SU-DHL-6 (cell line): Measurements from ENCODE around the gene MCHR2.

Source experiments
- H2AFZ ChIP-seq: fragments of 200-600 bp; sonication (generic); 2 replicates; pipeline ENCODE4 v1.6.1; 2014; ENCODE audit warnings: low read depth, mild to moderate bottlenecking, moderate library complexity, mixed read lengths, antibody characterized with exemption, low read length; ENCODE audit not compliant: severe bottlenecking
- H3F3A ChIP-seq: fragments of 200-600 bp; shearing (Covaris generic); 2 replicates; pipeline ENCODE4 v1.6.0; 2016; ENCODE audit warnings: antibody characterized with exemption, mild to moderate bottlenecking; ENCODE audit not compliant: insufficient read depth
- H3K27ac ChIP-seq: fragments of 200-600 bp; sonication (generic); 2 replicates; pipeline ENCODE4 v1.5.1; 2016; ENCODE audit warnings: low read depth, mild to moderate bottlenecking, low read length, moderate library complexity, mixed read lengths
- H3K27me3 ChIP-seq: fragments of 200-600 bp; sonication (generic), shearing (Covaris generic); 2 replicates; pipeline ENCODE4 v1.6.0; 2014; ENCODE audit warnings: mild to moderate bottlenecking, low read length
- H3K36me3 ChIP-seq: fragments of 200-600 bp; sonication (generic); 2 replicates; pipeline ENCODE4 v1.6.1; 2014; ENCODE audit warnings: mild to moderate bottlenecking, low read length, mixed read lengths
- H3K4me2 ChIP-seq: fragments of 300-600, 200-600 bp; shearing (Covaris generic), sonication (generic); 2 replicates; pipeline ENCODE4 v1.6.0; 2014; ENCODE audit warnings: low read length, low read depth, mild to moderate bottlenecking; ENCODE audit not compliant: poor library complexity, severe bottlenecking
- H3K4me3 ChIP-seq: fragments of 200-600 bp; sonication (generic); 2 replicates; pipeline ENCODE4 v1.5.1; 2014; ENCODE audit warnings: antibody characterized with exemption, low read length, mild to moderate bottlenecking, mixed read lengths; ENCODE audit not compliant: insufficient read depth, poor library complexity, severe bottlenecking
- H3K79me2 ChIP-seq: fragments of 200-600 bp; sonication (generic); 2 replicates; pipeline ENCODE4 v1.6.1; 2014; ENCODE audit warnings: mild to moderate bottlenecking, low read length, moderate library complexity; ENCODE audit not compliant: insufficient read depth
- H3K9ac ChIP-seq: fragments of 200-600 bp; sonication (generic); 2 replicates; pipeline ENCODE4 v1.7.0; 2014; ENCODE audit warnings: mild to moderate bottlenecking, low read length
- H3K9me2 ChIP-seq: fragments of 200-600 bp; sonication (generic); replicated peaks from 2 replicates; pipeline ENCODE4 v1.6.1; 2014; ENCODE audit warnings: low read length; ENCODE audit not compliant: insufficient read depth
- H3K9me3 ChIP-seq: fragments of 200-600 bp; sonication (generic); 2 replicates; pipeline ENCODE4 v1.6.1; 2014; ENCODE audit warnings: low read length, mixed read lengths; ENCODE audit not compliant: insufficient read depth
- H4K20me1 ChIP-seq: fragments of 200-600 bp; sonication (generic); 2 replicates; pipeline ENCODE4 v1.6.1; 2014; ENCODE audit warnings: low read depth, mild to moderate bottlenecking, antibody characterized with exemption, low read length, moderate library complexity, mixed read lengths
- CTCF ChIP-seq: fragments of 200-600 bp; sonication (generic); IDR thresholded peaks from one replicate; pipeline ENCODE4 v1.5.1; 2017; ENCODE audit warnings: antibody characterized with exemption, mild to moderate bottlenecking, low read length, moderate library complexity; ENCODE audit not compliant: insufficient read depth, poor library complexity, severe bottlenecking
- EZH2phosphoT487 ChIP-seq: fragments of 200-600 bp; sonication (generic), shearing (Covaris generic); conservative IDR thresholded peaks from 2 replicates; pipeline ENCODE4 v1.6.1; 2018; ENCODE audit warnings: mild to moderate bottlenecking, antibody characterized with exemption, low read length, moderate library complexity, mixed read lengths

The MCHR2 gene

GRCh38 chr6:99951016-99951805 is 42.8 kb downstream of the MCHR2 start:
- Histone ChIP-seq H3K9me3 (no peaks in the 10 kb centered on the region), H3K36me3 (no peaks in the 10 kb centered on the region), H3K4me2 (no peak overlapping the region), H2AFZ (no peak overlapping the region), H3K9ac (no peak overlapping the region), H3K27ac (no peak overlapping the region), H3K9me2 (no peaks in the 10 kb centered on the region), H3K27me3 (no peaks in the 10 kb centered on the region), H4K20me1 (no peaks in the 10 kb centered on the region), H3F3A (no peaks in the 10 kb centered on the region), H3K79me2 (no peaks in the 10 kb centered on the region), H3K4me3 (no peak overlapping the region)
- no peak for TF ChIP-seq CTCF
- no peak for TF ChIP-seq EZH2phosphoT487

GRCh38 chr6:99946005-99946404 is 48.0 kb downstream of the MCHR2 start:
- Histone ChIP-seq H3K4me2 (no peak overlapping the region), H3K9ac (no peak overlapping the region), H3K27me3 (no peaks in the 10 kb centered on the region), H3F3A (no peaks in the 10 kb centered on the region), H3K4me3 (no peak overlapping the region), H3K9me3 (no peaks in the 10 kb centered on the region), H3K79me2 (no peaks in the 10 kb centered on the region), H3K9me2 (no peaks in the 10 kb centered on the region), H3K27ac (no peak overlapping the region), H2AFZ (no peak overlapping the region), H3K36me3 (no peaks in the 10 kb centered on the region), H4K20me1 (no peaks in the 10 kb centered on the region)
- TF ChIP-seq CTCF (no peak), EZH2phosphoT487 (no peak)

GRCh38 chr6:99943846-99944245 is 50.2 kb downstream of the MCHR2 start:
- Histone ChIP-seq H3K36me3 (no peaks in the 10 kb centered on the region), H3K27me3 (no peaks in the 10 kb centered on the region), H3K79me2 (no peaks in the 10 kb centered on the region), H3K27ac (no peak overlapping the region), H3K9ac (no peak overlapping the region), H3F3A (no peaks in the 10 kb centered on the region), H3K4me2 (no peak overlapping the region), H3K9me2 (no peaks in the 10 kb centered on the region), H2AFZ (no peak overlapping the region), H4K20me1 (no peaks in the 10 kb centered on the region), H3K9me3 (no peaks in the 10 kb centered on the region), H3K4me3 (no peak overlapping the region)
- TF ChIP-seq CTCF (no peak), EZH2phosphoT487 (no peak)
